A172 (cell line): ENCODE data around the gene PTPRE. TPM values are rescaled to one million over a fixed set of nuclear protein-coding genes. Genes with fewer than 3 reads are reported as not detected.
A peak's percentile ranks its signal among the peaks of the same experiment; 100 is the strongest.

Experiments used
- DNase-seq: peaks from one replicate; pipeline ENCODE4 v3.0.0-alpha.2; 2015; ENCODE audit warnings: low spot score
- total RNA-seq: library from RNA; depleted of rRNA; stranded (reverse); fragments of >200 nt; shearing (Covaris generic); gene quantifications from 2 replicates; pipeline ENCODE4 v1.2.3, GENCODE V29; 2014

The PTPRE gene
- total RNA-seq, 1 experiment from 2014 or later: 3.8 TPM

GRCh38 chr10:128059266-128059981 is 152.5 kb downstream of the PTPRE start:
- no peak for DNase-seq

GRCh38 chr10:128059982-128060293 is 153.0 kb downstream of the PTPRE start:
- DNase-seq: no peak

GRCh38 chr10:128060341-128061250 is 153.7 kb downstream of the PTPRE start:
- no peak for DNase-seq

- DNase-seq: no peak
These were observed 154.7 kb downstream of the PTPRE start for GRCh38 chr10:128061306-128062300.

GRCh38 chr10:128062331-128062880 is 155.5 kb downstream of the PTPRE start:
- no peak for DNase-seq

GRCh38 chr10:128062881-128063563 is 156.1 kb downstream of the PTPRE start:
- DNase-seq: no peak

GRCh38 chr10:128063736-128064107 is 156.8 kb downstream of the PTPRE start:
- DNase-seq: no peak

- peak; percentile 75 for DNase-seq
These were observed 157.4 kb downstream of the PTPRE start for GRCh38 chr10:128064108-128064969.

GRCh38 chr10:128064970-128065580 is 158.2 kb downstream of the PTPRE start:
- no peak for DNase-seq

- no peak for DNase-seq
These were observed 159.1 kb downstream of the PTPRE start for GRCh38 chr10:128065881-128066534.

- DNase-seq: no peak
These were observed 160.0 kb downstream of the PTPRE start for GRCh38 chr10:128066870-128067382.

GRCh38 chr10:128067691-128068397 is 160.9 kb downstream of the PTPRE start:
- DNase-seq: no peak

- DNase-seq: no peak
These were observed 161.7 kb downstream of the PTPRE start for GRCh38 chr10:128068398-128069285.

GRCh38 chr10:128069351-128070051 is 162.6 kb downstream of the PTPRE start:
- DNase-seq: peak; percentile 73

GRCh38 chr10:128070161-128070560 is 163.3 kb downstream of the PTPRE start:
- no peak for DNase-seq

GRCh38 chr10:128070721-128071416 is 164.0 kb downstream of the PTPRE start:
- DNase-seq: no peak
